ENCODE results near the gene SMIM23. TPM values are rescaled to one million over a fixed set of nuclear protein-coding genes. Genes with fewer than 3 reads are reported as not detected.

The SMIM23 gene
- total and polyA plus RNA-seq, 2 experiments from 2014 or later = not detected

GRCh38 chr5:171835066-171835465, 49.4 kb downstream of the SMIM23 start:
- Histone ChIP-seq H3K27ac (no peak overlapping the region), H3K27me3 (no peaks in the 10 kb centered on the region), H3K9me3 (ENCODE audit: low read depth) (no peaks in the 10 kb centered on the region), H3K4me1 (ENCODE audit: low read depth) (no peaks in the 10 kb centered on the region), H3K4me3 (no peak overlapping the region), H3K36me3 (no peaks in the 10 kb centered on the region)
- no peak for TF ChIP-seq CTCF (IDR thresholded peaks at IDR 0.05; ENCODE audit: low read depth, low read length)
- no peak for DNase-seq (ENCODE audit: low read depth in 1 of 2, low spot score in 1 of 2)

- TF ChIP-seq CTCF (IDR thresholded peaks at IDR 0.05; ENCODE audit: low read depth, low read length) = no peak
- Histone ChIP-seq H3K27ac (no peak overlapping the region), H3K27me3 (no peaks in the 10 kb centered on the region), H3K9me3 (ENCODE audit: low read depth) (no peaks in the 10 kb centered on the region), H3K4me3 (no peak overlapping the region), H3K4me1 (ENCODE audit: low read depth) (peaks cover 8% of the 10 kb centered on the region), H3K36me3 (no peaks in the 10 kb centered on the region)
- no peak for DNase-seq (ENCODE audit: low read depth in 1 of 2, low spot score in 1 of 2)
Observed at GRCh38 chr5:171837522-171837921, 51.9 kb downstream of the SMIM23 start.

DNA sequence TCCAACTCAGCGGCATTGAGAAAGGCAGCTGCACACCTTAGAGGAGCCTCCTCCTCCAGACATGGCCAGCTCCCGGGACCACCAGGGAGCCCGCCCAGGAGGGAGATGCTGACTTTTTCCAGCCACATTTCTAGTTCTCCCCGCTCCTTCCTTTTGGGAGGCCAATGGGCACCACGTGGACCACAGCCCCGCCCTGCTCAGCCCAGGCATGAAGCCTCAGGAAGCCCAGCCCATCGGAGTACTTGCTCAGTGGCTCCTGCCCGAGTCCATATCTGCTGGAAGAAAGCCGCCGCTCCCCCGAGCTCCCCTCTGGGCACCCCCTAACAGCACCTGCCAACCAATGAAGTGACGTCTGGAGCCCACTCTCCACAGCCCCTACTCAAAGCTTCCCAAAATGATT, 52.4 kb downstream of the SMIM23 start:
- no peak overlapping the region for H3K4me3 ChIP-seq
- no peaks in the 10 kb centered on the region for H3K36me3 ChIP-seq
- H3K27me3 ChIP-seq = no peaks in the 10 kb centered on the region
- no peak for TF ChIP-seq CTCF (IDR thresholded peaks at IDR 0.05; ENCODE audit: low read depth, low read length)
- no peaks in the 10 kb centered on the region for H3K9me3 ChIP-seq (ENCODE audit: low read depth)
- H3K27ac ChIP-seq = no peak overlapping the region
- H3K4me1 ChIP-seq (ENCODE audit: low read depth) = peaks cover 10% of the 10 kb centered on the region
- DNase-seq (ENCODE audit: low read depth in 1 of 2, low spot score in 1 of 2) = no peak

DNA sequence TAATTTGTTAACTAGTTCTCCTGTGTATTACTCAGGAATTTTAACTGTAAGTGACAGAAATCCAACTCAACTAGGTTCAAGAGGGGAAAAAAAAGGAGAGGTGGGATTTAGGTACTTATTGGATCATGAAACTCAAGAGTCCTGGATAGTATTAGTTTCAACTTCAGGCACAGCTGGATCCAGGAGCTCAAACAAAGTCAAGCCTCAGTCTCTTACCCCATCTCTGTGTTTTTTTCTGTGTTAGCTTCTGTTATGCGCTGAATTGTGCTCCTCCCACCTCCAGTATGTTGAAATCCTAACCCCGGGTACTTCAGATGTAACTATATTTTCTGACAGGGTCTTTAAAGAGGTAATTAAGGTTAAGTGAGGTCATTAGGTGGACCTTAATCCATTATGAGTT, 53.5 kb downstream of the SMIM23 start:
- H3K9me3 ChIP-seq (ENCODE audit: low read depth) = no peaks in the 10 kb centered on the region
- H3K27me3 ChIP-seq = no peaks in the 10 kb centered on the region
- no peak for DNase-seq (ENCODE audit: low read depth in 1 of 2, low spot score in 1 of 2)
- H3K4me3 ChIP-seq = no peak overlapping the region
- H3K36me3 ChIP-seq = no peaks in the 10 kb centered on the region
- no peak overlapping the region for H3K27ac ChIP-seq
- TF ChIP-seq CTCF (IDR thresholded peaks at IDR 0.05; ENCODE audit: low read depth, low read length) = no peak
- H3K4me1 ChIP-seq (ENCODE audit: low read depth) = peaks cover 20% of the 10 kb centered on the region

- Histone ChIP-seq H3K36me3 (no peaks in the 10 kb centered on the region), H3K4me1 (ENCODE audit: low read depth) (peaks cover 23% of the 10 kb centered on the region), H3K27me3 (no peaks in the 10 kb centered on the region), H3K27ac (no peak overlapping the region), H3K9me3 (ENCODE audit: low read depth) (no peaks in the 10 kb centered on the region), H3K4me3 (no peak overlapping the region)
- DNase-seq (ENCODE audit: low read depth in 1 of 2, low spot score in 1 of 2) = no peak
- no peak for TF ChIP-seq CTCF (IDR thresholded peaks at IDR 0.05; ENCODE audit: low read depth, low read length)
Observed at GRCh38 chr5:171840066-171840465, 54.4 kb downstream of the SMIM23 start.

Other genes with a start within 250 kb of the SMIM23 start
- gene FBXW11, start 220.8 kb downstream of the SMIM23 start, total RNA-seq = 78.9 and 98.0 TPM in 2 replicates
- 59.0 and 82.3 TPM in 2 replicates for gene FBXW11, start 220.8 kb downstream of the SMIM23 start, polyA plus RNA-seq